C4-2B (cell line): ENCODE data around the gene ERMARD.

Source experiments
- ZFX ChIP-seq: fragments of 450-650 bp; IDR thresholded peaks from 2 replicates; pipeline ENCODE4 v1.6.1; 2017
- TF ChIP-seq, protein P1 (sequence below): fragments of 450-650 bp; conservative IDR thresholded peaks from 2 replicates; pipeline ENCODE4 v1.5.1; 2017; ENCODE audit warnings: mild to moderate bottlenecking

DNA sequence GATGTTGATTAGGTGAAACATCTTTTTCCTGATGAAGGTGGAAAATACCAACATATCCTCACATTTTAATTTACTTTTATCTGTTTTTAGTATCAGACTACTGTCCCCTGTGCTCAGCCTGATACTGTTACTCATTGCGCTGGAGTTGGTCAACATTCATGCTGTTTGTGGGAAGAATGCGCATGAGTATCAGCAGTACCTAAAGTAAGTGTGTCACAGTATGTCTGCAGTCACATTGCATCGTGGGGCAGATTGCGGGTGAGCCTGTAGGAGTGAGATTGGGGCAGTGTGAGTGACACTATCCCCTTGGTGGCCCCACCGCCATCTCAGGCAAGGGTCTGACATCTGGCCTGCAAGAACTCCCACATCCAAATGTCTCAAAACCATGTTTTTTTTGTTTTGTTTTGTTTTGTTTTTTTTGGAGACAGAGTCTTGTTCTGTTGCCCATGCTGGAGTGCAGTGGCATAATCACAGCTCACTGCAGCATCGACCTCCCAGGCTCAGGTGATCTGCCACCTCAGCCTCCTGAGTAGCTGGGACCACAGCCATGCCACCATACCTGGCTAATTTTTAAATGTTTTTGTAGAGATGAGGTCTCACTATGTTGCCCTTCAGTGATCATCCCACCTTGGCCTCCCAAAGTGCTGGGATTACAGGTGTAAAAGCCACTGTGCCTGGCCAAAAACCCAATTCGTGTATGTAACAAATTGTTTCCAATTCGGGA lies 27.8 kb downstream of the ERMARD start:
- TF ChIP-seq, protein P1, sequence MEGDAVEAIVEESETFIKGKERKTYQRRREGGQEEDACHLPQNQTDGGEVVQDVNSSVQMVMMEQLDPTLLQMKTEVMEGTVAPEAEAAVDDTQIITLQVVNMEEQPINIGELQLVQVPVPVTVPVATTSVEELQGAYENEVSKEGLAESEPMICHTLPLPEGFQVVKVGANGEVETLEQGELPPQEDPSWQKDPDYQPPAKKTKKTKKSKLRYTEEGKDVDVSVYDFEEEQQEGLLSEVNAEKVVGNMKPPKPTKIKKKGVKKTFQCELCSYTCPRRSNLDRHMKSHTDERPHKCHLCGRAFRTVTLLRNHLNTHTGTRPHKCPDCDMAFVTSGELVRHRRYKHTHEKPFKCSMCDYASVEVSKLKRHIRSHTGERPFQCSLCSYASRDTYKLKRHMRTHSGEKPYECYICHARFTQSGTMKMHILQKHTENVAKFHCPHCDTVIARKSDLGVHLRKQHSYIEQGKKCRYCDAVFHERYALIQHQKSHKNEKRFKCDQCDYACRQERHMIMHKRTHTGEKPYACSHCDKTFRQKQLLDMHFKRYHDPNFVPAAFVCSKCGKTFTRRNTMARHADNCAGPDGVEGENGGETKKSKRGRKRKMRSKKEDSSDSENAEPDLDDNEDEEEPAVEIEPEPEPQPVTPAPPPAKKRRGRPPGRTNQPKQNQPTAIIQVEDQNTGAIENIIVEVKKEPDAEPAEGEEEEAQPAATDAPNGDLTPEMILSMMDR: no peak
- no peak for TF ChIP-seq ZFX
